Measurements from ENCODE around the gene SEZ6L. TPM values are rescaled to one million over a fixed set of nuclear protein-coding genes. Genes with fewer than 3 reads are reported as not detected.

Gene SEZ6L
- total RNA-seq, 1 experiment from 2014 or later: 0.13 TPM

- Mint-ChIP-seq H3K27me3 (ENCODE audit: low read depth) (peaks cover 22% of the 10 kb centered on the region), H3K9me3 (no peaks in the 10 kb centered on the region)
Observed at GRCh38 chr22:26271427-26271826, 102.2 kb downstream of the SEZ6L start.

More at GRCh38 chr22:26271427-26271826, 102.2 kb downstream of the SEZ6L start:
- H3K36me3 Mint-ChIP-seq (ENCODE audit: insufficient read depth in 1 of 3, low read depth in 3 of 3): no peaks in the 10 kb centered on the region
- Histone ChIP-seq H4K5ac (ENCODE audit: insufficient read length, low read depth, low read length) (no peak overlapping the region), H3K56ac (ENCODE audit: insufficient read length, low read depth, low read length) (no peak overlapping the region), H3K27me3 (ENCODE audit: insufficient read depth, low read length) (no peaks in the 10 kb centered on the region), H2BK12ac (ENCODE audit: insufficient read length, low read depth, low read length) (no peak overlapping the region), H3K18ac (ENCODE audit: insufficient read length, low read depth, low read length) (no peak overlapping the region), H4K91ac (ENCODE audit: insufficient read length, low read depth, low read length) (no peak overlapping the region), H2BK20ac (ENCODE audit: low read depth, low read length, poor library complexity, severe bottlenecking) (no peak overlapping the region), H3K4me1 (ENCODE audit: insufficient read depth, low read length) (no peaks in the 10 kb centered on the region), H2AFZ (ENCODE audit: low read length) (no peak overlapping the region), H3K4me2 (ENCODE audit: insufficient read depth, insufficient read length, low read length) (no peak overlapping the region), H3K14ac (ENCODE audit: insufficient read depth, low read length) (no peak overlapping the region), H3K79me2 (ENCODE audit: insufficient read depth, low read length) (no peaks in the 10 kb centered on the region), H3K23ac (ENCODE audit: insufficient read length, low read depth, low read length) (no peak overlapping the region), H3K4ac (ENCODE audit: low read depth, low read length) (no peak overlapping the region), H2BK15ac (ENCODE audit: low read depth, low read length) (no peak overlapping the region), H2BK120ac (ENCODE audit: low read depth, low read length, poor library complexity, severe bottlenecking) (no peak overlapping the region), H3T11ph (ENCODE audit: low read length) (no peak overlapping the region), H3K9me3 (ENCODE audit: control insufficient read depth, low read depth, low read length) (no peaks in the 10 kb centered on the region), H4K20me1 (ENCODE audit: control insufficient read depth, insufficient read depth, insufficient read length) (no peaks in the 10 kb centered on the region), H4K8ac (replicated peaks; ENCODE audit: insufficient read length, low read depth, low read length) (no peak overlapping the region), H2AK5ac (ENCODE audit: insufficient read length, low read length) (no peak overlapping the region), H3K79me1 (ENCODE audit: insufficient read depth, low read depth, low read length, poor library complexity, severe bottlenecking) (no peaks in the 10 kb centered on the region), H3K23me2 (ENCODE audit: insufficient read length, low read depth, low read length, poor library complexity, severe bottlenecking) (no peaks in the 10 kb centered on the region), H3K9ac (ENCODE audit: extremely low read depth, insufficient read length, low read length) (no peak overlapping the region), H2BK5ac (ENCODE audit: insufficient read length, low read length) (no peak overlapping the region), H3K27ac (ENCODE audit: insufficient read length, low read depth, low read length) (no peak overlapping the region)
- H3K4me3 Mint-ChIP-seq: no peak overlapping the region
- no peak for DNase-seq
- no CpG with 5 or more reads among the region's 6 CpGs for WGBS (ENCODE audit: extremely low coverage, insufficient read length, low lambda C conversion rate)
- H3K27ac Mint-ChIP-seq: no peak overlapping the region
- no peak for TF ChIP-seq CTCF (conservative IDR thresholded peaks at IDR 0.05)
- H3K4me1 Mint-ChIP-seq: peaks cover under 1 to 7% of the 10 kb centered on the region in 2 experiments
